Activated CD8-positive, alpha-beta memory T cell treated with anti-CD3 and anti-CD28 coated beads, Interleukin-2, amount 10 ng/mL, durations not matched to agents 7 days and 5 days (primary cell): ENCODE measurements around the gene PHYH. TPM values are rescaled to one million over a fixed set of nuclear protein-coding genes. Genes with fewer than 3 reads are reported as not detected.

Experiments used
- total RNA-seq, 2 experiments: library from RNA; stranded (reverse); gene quantifications; one replicate each; pipeline ENCODE4 v1.2.3, GENCODE V29; 2021

Gene PHYH
- total RNA-seq, 2 experiments from 2014 or later: 13.6 to 14.4 TPM

Other genes with a start within 250 kb of the PHYH start
- 100 to 1,000 TPM; 111 to 112 TPM for gene OPTN, start 199.9 kb downstream of the PHYH start, total RNA-seq
- 10 to 100 TPM; 75.1 to 78.2 TPM for gene MCM10, start 138.5 kb downstream of the PHYH start, total RNA-seq
- not detected for gene UCMA, start 65.7 kb downstream of the PHYH start, total RNA-seq
- gene SEPHS1, start 48.2 kb upstream of the PHYH start, total RNA-seq: 10 to 100 TPM; 48.9 to 55.2 TPM
- gene BEND7, start 228.9 kb upstream of the PHYH start, total RNA-seq: not detected